ENCODE results near the gene SIAH2.

The SIAH2 gene

DNA sequence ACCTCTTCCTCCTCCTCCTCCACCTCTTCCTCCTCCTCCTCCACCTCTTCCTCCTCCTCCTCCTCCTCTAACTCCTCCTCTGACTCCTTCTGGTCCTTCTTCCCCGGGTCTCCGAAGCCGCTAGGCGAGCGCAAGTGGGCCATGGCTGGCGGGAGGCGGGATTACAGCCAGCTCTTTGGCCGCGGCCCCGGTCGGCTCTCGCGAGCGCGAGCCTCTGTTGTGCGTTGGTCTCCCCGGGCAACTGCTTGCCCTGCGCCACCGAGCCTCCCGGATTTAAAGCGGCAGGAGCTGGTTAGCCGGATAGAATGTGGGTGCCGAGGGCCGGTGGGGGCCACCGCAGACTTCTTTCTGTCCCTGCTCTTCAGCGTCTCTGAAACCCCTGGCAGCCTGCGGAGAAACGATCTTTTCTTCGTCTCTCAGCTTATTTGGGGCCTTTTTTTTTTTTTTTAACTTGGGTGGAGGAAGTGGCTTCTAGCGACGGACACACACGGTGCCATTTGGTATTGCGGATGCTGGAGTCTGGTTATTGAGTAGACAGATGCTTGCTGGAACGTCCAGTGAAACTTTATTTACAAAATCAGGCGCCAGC is 59.1 kb downstream of the SIAH2 start, which contains the start of gene ERICH6:
Gene ERICH6, minus strand, starts transcription at position 165 of the 589 bp plus-strand sequence. Its CDS starts 22 bp downstream, at position 143.
- peak; percentile 89 for DNase-seq (ENCODE audit: low spot score)
- TF ChIP-seq, protein P1, sequence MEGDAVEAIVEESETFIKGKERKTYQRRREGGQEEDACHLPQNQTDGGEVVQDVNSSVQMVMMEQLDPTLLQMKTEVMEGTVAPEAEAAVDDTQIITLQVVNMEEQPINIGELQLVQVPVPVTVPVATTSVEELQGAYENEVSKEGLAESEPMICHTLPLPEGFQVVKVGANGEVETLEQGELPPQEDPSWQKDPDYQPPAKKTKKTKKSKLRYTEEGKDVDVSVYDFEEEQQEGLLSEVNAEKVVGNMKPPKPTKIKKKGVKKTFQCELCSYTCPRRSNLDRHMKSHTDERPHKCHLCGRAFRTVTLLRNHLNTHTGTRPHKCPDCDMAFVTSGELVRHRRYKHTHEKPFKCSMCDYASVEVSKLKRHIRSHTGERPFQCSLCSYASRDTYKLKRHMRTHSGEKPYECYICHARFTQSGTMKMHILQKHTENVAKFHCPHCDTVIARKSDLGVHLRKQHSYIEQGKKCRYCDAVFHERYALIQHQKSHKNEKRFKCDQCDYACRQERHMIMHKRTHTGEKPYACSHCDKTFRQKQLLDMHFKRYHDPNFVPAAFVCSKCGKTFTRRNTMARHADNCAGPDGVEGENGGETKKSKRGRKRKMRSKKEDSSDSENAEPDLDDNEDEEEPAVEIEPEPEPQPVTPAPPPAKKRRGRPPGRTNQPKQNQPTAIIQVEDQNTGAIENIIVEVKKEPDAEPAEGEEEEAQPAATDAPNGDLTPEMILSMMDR (IDR thresholded peaks at IDR 0.05; ENCODE audit: extremely low read depth, missing control alignments) = no peak

GRCh38 chr3:150703299-150703755 is 59.6 kb downstream of the SIAH2 start:
- peak; percentile 27 for DNase-seq (ENCODE audit: low spot score)
- TF ChIP-seq, protein P1 (IDR thresholded peaks at IDR 0.05; ENCODE audit: extremely low read depth, missing control alignments) = no peak

DNA sequence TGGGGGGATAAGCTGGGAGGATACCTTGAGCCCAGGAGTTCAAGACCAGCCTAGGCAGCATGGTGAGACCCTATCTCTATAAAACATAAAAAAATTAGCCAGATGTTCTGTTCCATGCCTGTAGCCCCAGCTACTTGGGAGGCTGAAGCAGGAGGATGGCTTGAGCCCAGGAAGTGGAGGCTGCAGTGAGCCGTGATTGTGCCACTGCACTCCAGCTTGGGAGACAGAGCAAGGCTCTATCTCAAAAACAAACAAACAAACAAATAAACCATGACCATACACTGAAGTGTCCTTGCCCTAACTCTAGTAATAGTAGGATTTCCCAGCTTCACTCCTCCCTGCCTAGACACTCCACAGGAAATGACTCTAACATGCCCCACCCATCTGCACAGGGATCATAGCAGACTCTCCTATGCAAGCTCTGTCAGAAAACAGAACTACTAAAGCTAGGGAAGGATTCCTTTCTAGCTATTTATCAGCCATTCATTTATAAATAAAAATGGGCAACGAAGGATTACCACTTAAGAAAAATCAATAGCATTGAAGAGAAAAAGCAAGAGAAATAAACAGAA is 63.8 kb downstream of the SIAH2 start:
- DNase-seq (ENCODE audit: low spot score) = no peak

DNA sequence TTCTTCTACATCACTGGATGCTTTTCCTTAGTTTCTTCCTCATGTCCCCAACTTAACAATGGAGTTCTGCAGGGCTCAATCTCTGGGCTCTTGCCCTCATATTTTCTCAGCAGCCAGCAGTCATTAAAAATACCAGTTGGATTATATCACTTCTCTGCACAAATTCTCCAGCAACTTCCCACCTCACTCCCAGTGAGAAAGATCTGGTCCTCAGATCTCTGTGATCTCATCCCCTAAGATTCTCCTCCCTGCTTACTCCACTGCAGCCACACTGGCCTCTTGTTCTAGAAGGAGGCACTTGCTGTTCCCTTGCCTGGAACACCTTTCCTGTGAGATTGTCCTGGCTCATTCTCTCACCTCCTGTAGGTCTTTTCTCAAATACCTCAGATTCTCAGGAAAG is 65.3 kb downstream of the SIAH2 start:
- DNase-seq (ENCODE audit: low spot score) = no peak
- TF ChIP-seq, protein P1 (IDR thresholded peaks at IDR 0.05; ENCODE audit: extremely low read depth, missing control alignments) = no peak

More for the DNA sequence above, 63.8 kb downstream of the SIAH2 start:
- TF ChIP-seq, protein P1 (IDR thresholded peaks at IDR 0.05; ENCODE audit: extremely low read depth, missing control alignments) = no peak

DNA sequence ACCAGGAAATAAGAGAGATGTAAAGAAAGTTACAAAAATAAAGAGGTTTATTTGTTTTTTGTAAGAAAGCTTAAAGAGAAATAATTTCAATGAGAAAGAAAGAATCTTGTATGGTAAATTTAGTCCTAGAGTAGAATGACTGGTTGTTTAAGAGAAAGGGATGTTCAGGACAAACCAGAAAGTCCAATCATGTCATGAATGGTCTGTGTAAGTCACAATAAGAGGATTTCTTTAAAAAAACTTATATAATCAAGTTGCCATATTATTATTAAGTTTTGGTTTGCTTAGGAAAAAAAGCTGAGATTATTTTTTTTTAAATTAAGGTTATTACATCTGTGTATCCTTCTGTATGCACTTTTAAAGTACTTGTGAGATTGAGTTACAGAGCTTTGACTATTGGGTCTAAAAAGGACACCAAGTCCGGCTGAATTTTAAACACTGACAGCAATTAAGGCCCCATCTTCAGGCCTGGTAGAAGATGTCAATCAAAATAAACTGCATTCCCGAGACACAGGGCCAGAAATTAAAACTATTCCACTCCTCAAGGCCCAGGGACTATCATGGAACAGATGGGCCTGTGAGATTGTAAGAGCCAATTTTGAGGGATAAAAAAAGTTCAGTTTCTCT is 71.4 kb downstream of the SIAH2 start:
- DNase-seq (ENCODE audit: low spot score) = no peak
- TF ChIP-seq, protein P1 (IDR thresholded peaks at IDR 0.05; ENCODE audit: extremely low read depth, missing control alignments) = no peak

Measured in GM20000 (cell line).